Measurements from ENCODE around the gene SCO2. TPM values are rescaled to one million over a fixed set of nuclear protein-coding genes. Genes with fewer than 3 reads are reported as not detected.
A peak's percentile ranks its signal among the peaks of the same experiment; 100 is the strongest.

The SCO2 gene, protein sequence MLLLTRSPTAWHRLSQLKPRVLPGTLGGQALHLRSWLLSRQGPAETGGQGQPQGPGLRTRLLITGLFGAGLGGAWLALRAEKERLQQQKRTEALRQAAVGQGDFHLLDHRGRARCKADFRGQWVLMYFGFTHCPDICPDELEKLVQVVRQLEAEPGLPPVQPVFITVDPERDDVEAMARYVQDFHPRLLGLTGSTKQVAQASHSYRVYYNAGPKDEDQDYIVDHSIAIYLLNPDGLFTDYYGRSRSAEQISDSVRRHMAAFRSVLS
- total RNA-seq = under 1 TPM in 1 of 2 donors, not detected in 1; 0.94 TPM

GRCh38 chr22:50525104-50525857 is at the start of gene SCO2:
TSS of gene SCO2 (minus strand) at chr22:50525598. CDS start at chr22:50524411, 1,187 bp downstream.
- Histone ChIP-seq H3K36me3 (peaks cover 34% of the 10 kb centered on the region), H3K4me3 (peak within 1 kb of the TSS; percentile 64 to 85), H3K4me1 (peaks cover 0 to 43% of the 10 kb centered on the region in 2 donors), H3K27me3 (no peaks in the 10 kb centered on the region), H3K9me3 (no peaks in the 10 kb centered on the region), H3K27ac (peak within 1 kb of the TSS; percentile 86 to 89)
- TF ChIP-seq CTCF (IDR thresholded peaks at IDR 0.05) = peak in 1 of 2 donors; percentile 15
- DNase-seq (ENCODE audit: low spot score) = peak; percentile 96

GRCh38 chr22:50574383-50574755 is 49.0 kb upstream of the SCO2 start:
- Histone ChIP-seq H3K27me3 (no peaks in the 10 kb centered on the region), H3K9me3 (no peaks in the 10 kb centered on the region), H3K4me3 (no peak overlapping the region), H3K4me1 (peaks cover 0 to 28% of the 10 kb centered on the region in 2 donors), H3K36me3 (peaks cover 66% of the 10 kb centered on the region), H3K27ac (no peak overlapping the region)
- TF ChIP-seq CTCF (IDR thresholded peaks at IDR 0.05) = no peak
- no peak for DNase-seq (ENCODE audit: low spot score)

DNA sequence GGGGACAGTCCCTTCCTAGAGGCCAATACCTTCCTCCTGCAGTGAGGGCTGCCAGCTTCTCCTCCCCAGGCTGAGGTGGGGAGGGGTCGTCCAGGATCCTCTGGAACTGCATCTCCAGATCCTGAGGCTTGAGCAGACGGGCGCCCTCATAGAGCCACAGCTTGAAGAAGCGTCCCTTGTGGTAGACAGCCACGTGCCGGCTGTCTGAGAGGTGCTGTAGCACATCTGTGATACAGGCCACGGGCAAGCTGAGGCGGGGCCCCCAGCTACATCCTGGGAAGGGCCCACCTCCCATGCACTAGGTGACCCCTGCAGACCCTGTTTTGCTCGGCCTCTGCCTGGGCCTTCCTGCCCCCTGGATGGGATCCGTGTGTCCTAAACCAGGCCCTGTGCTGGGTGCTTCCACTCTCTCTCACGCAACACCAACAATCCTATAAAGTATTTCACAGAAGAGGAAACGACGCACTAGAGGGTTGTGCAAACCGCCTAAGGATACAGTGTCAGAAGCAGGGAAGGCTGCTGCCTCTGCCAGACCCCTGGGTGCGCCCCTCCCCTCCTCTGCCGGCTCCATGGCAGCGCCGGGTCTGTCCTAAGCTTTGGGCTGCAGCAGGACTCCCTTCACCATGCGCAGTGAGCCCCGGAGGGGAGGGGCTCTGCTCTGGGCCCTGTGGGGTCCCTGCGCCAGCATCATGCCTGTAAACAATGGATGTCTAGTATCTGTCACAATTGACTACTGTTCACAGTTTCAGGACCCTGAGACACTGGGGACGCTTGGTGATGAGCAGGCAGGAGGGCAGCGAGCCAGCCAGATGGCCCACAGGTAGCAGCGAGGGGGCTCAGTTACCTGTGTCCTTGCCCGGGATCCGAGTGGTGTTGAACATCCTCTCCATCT is 48.3 kb upstream of the SCO2 start:
- H3K36me3 ChIP-seq = peaks cover 72% of the 10 kb centered on the region
- no peak for TF ChIP-seq CTCF (IDR thresholded peaks at IDR 0.05)
- H3K27ac ChIP-seq = no peak overlapping the region
- H3K27me3 ChIP-seq = no peaks in the 10 kb centered on the region
- DNase-seq (ENCODE audit: low spot score) = no peak
- no peaks in the 10 kb centered on the region for H3K9me3 ChIP-seq
- H3K4me1 ChIP-seq = peaks cover 0 to 22% of the 10 kb centered on the region in 2 donors
- no peak overlapping the region for H3K4me3 ChIP-seq

DNA sequence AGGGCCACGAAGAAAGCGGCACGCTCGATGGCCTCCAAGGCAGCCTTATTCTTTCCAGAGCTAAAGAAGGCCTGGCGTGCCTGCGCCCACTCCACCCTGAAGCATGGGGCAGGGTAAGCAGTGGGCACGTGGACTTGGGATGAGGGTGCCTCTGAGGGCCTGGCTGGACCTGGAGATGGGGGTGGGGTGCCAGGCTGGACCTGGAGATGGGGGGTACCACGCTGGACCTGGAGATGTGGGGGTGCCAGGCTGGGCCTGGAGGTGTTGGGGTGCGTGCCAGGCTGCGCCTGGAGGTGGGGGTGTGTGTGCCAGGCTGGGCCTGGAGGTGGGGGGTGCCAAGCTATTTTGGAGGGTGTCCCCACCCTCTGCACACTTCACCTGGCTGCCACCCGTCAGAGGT is 47.6 kb upstream of the SCO2 start:
- peaks cover 0 to 14% of the 10 kb centered on the region in 2 donors for H3K4me1 ChIP-seq
- H3K36me3 ChIP-seq = peaks cover 80% of the 10 kb centered on the region
- no peak for DNase-seq (ENCODE audit: low spot score)
- no peaks in the 10 kb centered on the region for H3K27me3 ChIP-seq
- no peaks in the 10 kb centered on the region for H3K9me3 ChIP-seq
- TF ChIP-seq CTCF (IDR thresholded peaks at IDR 0.05) = no peak
- H3K27ac ChIP-seq = no peak overlapping the region
- H3K4me3 ChIP-seq = no peak overlapping the region

DNA sequence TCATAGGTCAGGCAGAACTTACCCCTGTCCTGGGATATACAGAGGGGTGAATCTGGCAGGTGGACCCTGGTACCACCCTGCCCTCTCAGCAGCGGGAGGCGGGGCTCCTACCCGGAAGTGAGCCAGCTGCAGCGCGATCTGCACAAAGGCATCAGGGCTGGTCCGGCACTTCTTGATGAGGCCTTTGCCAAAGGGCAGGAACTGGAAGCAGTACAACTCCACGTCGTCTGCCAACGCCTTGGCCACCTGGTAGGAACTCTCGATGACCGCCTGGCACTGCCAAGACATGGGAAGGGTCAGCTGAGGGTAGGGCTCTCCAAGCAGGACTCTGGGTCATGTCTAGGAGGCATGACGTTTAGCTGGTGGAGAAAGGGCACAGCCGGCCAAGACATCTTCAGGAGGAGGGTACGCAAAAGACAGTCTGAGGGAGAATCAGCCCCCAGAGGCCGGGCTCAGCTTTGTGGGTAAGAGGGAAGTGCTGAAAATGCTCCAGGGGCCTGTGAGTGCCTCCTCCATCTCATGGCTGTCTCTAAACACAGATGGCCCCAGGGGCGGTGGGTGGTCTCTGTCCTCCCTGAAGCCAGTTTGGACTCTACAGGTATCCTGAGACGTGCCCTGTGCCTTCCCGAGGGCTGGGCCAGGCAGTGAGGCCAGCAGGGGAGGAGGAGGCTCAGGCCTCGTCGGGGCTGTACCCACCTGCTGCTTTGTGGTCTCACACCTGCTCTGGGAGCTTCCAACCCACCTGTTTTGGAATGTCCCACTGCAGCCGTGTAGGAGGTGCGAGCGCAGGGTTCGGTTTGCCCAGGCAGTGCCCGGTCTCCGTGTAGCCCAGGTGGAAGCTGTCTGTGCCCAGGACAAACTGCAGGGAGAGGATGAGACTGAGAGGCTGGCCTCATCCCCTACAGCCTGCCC is 46.1 kb upstream of the SCO2 start:
- H3K4me1 ChIP-seq = peaks cover 0 to 9% of the 10 kb centered on the region in 2 donors
- TF ChIP-seq CTCF (IDR thresholded peaks at IDR 0.05) = no peak
- no peaks in the 10 kb centered on the region for H3K27me3 ChIP-seq
- no peak for DNase-seq (ENCODE audit: low spot score)
- no peak overlapping the region for H3K27ac ChIP-seq
- no peak overlapping the region for H3K4me3 ChIP-seq
- no peaks in the 10 kb centered on the region for H3K9me3 ChIP-seq
- peaks cover 87% of the 10 kb centered on the region for H3K36me3 ChIP-seq
